Upper lobe of right lung (tissue), 1 donor: Measurements from ENCODE around the gene TTC34. TPM values are rescaled to one million over a fixed set of nuclear protein-coding genes. Genes with fewer than 3 reads are reported as not detected.
A peak's percentile ranks its signal among the peaks of the same experiment; 100 is the strongest.

Experiments
- ATAC-seq: fragments of 200-7000 bp; cut with Tn5 transposase; one replicate; pipeline ENCODE4 v1.9.1; 2020; ENCODE audit warnings: mild to moderate bottlenecking, moderate library complexity
- DNase-seq: peaks from one replicate; pipeline ENCODE4 v3.0.0-alpha.2; 2020
- H3K27ac ChIP-seq: fragments of 200-600 bp; one replicate; pipeline ENCODE4 v1.8.0; 2022
- H3K27me3 ChIP-seq: fragments of 200-600 bp; one replicate; pipeline ENCODE4 v1.8.0; 2022; ENCODE audit warnings: mild to moderate bottlenecking
- H3K36me3 ChIP-seq: fragments of 200-600 bp; one replicate; pipeline ENCODE4 v1.8.0; 2022
- H3K4me1 ChIP-seq: fragments of 200-600 bp; one replicate; pipeline ENCODE4 v1.8.0; 2022
- H3K4me3 ChIP-seq: fragments of 200-600 bp; one replicate; pipeline ENCODE4 v1.8.0; 2022; ENCODE audit warnings: mild to moderate bottlenecking
- H3K9me3 ChIP-seq: fragments of 200-600 bp; one replicate; pipeline ENCODE4 v1.8.0; 2022
- intact Hi-C: fragments of 100-400 bp; cut with DNase I; formaldehyde crosslinking; loops from one replicate; pipeline ENCODE4 v1.11.0; 2022
- total RNA-seq: library from RNA; stranded (reverse); fragmentation: NEBNext Ultra II Directional; extraction: Animal tissue kit (Norgen Biotek cat#: 25700); gene quantifications from one replicate; pipeline ENCODE4 v1.2.1, GENCODE V29; 2021
- TF ChIP-seq, protein P1 (sequence below): fragments of 200-600 bp; IDR thresholded peaks from one replicate; pipeline ENCODE4 v1.8.0; 2022; ENCODE audit warnings: antibody characterized with exemption
- donor health status: DM: no; HTN: yes; CAD: no; lungs with severe emphysema.

The TTC34 gene
- total RNA-seq, 1 donor from 2014 or later = 1.3 TPM

DNA sequence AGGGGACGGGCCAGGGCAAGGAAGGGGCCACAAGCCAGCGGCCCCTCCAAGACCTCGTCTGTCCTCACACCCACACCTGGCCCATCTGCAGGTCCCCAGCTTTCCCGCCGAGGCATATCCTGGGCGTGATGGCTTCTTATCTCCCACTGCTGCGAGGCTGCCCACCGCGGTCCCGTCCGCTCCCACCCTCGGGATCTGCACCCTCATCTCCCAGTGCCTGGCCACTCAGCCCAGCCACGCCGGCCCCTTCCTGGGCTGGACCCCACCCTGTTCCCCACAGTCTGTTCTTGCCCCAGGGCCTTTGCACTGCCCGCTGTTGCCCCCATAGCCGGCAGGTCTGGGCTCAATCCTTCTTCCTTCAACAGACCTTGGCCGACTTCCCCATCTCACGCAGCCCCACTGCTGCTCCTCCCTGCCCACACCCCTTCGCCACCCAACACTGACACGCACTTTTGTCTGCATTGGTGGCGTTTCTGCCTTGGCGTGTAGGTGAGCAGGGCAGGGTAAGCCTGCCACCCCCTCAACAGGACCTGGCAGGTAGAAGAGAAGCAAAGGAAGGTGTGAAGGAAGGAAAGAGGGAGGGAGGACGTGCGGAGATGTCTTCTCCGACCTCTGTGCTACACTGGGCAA lies 4.4 kb upstream of the TTC34 start:
- H3K36me3 ChIP-seq = no peaks in the 10 kb centered on the region
- no peak for ATAC-seq
- H3K9me3 ChIP-seq = no peaks in the 10 kb centered on the region
- H3K4me1 ChIP-seq = no peaks in the 10 kb centered on the region
- intact Hi-C loops = no loop called here
- DNase-seq = no peak
- H3K27ac ChIP-seq = no peak overlapping the region
- TF ChIP-seq, protein P1, sequence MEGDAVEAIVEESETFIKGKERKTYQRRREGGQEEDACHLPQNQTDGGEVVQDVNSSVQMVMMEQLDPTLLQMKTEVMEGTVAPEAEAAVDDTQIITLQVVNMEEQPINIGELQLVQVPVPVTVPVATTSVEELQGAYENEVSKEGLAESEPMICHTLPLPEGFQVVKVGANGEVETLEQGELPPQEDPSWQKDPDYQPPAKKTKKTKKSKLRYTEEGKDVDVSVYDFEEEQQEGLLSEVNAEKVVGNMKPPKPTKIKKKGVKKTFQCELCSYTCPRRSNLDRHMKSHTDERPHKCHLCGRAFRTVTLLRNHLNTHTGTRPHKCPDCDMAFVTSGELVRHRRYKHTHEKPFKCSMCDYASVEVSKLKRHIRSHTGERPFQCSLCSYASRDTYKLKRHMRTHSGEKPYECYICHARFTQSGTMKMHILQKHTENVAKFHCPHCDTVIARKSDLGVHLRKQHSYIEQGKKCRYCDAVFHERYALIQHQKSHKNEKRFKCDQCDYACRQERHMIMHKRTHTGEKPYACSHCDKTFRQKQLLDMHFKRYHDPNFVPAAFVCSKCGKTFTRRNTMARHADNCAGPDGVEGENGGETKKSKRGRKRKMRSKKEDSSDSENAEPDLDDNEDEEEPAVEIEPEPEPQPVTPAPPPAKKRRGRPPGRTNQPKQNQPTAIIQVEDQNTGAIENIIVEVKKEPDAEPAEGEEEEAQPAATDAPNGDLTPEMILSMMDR = no peak
- H3K27me3 ChIP-seq = peaks cover 27% of the 10 kb centered on the region
- no peak overlapping the region for H3K4me3 ChIP-seq

DNA sequence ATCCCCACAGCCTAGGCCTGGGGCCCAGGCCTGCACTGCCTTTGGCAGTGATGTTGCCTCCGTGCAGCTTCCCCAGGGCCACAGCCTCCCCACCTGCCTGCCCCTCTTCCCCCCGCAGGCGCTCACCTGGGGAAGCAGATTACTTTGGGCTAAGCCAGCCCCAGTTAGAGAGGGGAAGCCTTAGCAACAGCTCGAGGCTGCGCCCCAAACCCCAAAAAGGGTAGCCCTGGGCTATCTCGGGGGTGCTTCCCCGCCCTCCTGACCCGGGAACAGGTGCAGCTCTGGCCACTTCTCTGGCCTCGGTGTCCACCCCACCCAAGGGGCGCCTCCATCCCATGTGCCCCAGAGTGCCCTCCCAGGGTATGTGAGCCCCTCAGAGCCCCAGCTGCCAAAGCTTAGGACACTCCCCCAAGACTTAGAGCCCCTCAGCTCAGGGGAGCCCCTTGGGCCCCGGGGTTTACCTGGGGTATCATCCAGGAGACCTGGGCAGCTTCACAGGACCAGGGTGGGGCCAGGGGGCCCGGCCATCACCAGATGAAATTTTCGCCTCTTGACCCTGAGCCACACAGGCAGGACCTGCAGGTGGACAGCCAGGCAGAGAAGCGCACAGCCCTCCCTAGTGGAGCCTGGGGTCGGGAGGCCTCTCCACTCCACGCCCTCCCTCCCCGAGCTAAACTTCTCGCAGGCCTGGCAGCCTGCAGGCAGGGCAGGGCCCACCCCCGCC lies 3.3 kb upstream of the TTC34 start:
- Histone ChIP-seq H3K36me3 (no peaks in the 10 kb centered on the region), H3K27me3 (peaks cover 38% of the 10 kb centered on the region), H3K9me3 (no peaks in the 10 kb centered on the region), H3K27ac (no peak overlapping the region), H3K4me1 (no peaks in the 10 kb centered on the region), H3K4me3 (no peak overlapping the region)
- TF ChIP-seq, protein P1 = no peak
- DNase-seq = peak; percentile 53
- no peak for ATAC-seq
- intact Hi-C loops = no loop called here

DNA sequence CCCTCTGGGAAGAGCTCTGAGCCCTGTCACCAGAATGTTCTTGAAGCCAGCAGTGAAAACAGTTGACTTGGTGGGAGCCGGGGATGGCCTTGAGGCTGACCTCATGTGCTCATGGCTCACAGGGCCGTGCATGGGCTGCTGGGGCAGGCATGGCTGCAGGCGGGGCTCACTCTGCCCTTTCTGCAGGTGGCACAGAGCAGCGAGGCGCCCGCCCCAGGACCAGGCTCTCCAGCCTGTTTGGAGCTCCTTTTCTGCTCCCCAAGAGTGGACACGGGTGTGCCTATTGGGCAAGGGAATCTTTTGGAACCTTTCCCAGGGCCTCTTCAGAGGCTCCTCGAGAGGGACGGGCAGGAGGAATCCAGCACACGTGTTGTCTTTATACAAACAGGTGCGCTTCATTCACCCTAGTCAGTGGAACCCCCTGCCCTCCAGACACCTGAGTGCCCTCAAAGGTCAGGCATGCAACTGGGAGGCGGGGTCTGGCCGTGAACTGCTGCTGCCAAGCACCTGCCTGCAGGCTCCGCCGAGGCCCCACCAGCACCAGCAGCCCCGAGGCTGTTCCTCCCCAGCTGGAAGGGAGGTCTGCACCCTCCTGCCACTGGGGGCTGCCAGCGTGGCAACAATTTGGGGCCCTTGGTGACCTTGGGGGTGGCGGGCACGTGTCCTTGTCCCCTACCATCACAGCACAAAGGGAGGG lies 2.6 kb upstream of the TTC34 start:
- ATAC-seq (no peak), DNase-seq (peak; percentile 57)
- peaks cover 45% of the 10 kb centered on the region for H3K27me3 ChIP-seq
- TF ChIP-seq, protein P1 = no peak
- H3K36me3 ChIP-seq = no peaks in the 10 kb centered on the region
- intact Hi-C loops = no loop called here
- no peak overlapping the region for H3K27ac ChIP-seq
- H3K4me3 ChIP-seq = no peak overlapping the region
- no peaks in the 10 kb centered on the region for H3K4me1 ChIP-seq
- no peaks in the 10 kb centered on the region for H3K9me3 ChIP-seq

DNA sequence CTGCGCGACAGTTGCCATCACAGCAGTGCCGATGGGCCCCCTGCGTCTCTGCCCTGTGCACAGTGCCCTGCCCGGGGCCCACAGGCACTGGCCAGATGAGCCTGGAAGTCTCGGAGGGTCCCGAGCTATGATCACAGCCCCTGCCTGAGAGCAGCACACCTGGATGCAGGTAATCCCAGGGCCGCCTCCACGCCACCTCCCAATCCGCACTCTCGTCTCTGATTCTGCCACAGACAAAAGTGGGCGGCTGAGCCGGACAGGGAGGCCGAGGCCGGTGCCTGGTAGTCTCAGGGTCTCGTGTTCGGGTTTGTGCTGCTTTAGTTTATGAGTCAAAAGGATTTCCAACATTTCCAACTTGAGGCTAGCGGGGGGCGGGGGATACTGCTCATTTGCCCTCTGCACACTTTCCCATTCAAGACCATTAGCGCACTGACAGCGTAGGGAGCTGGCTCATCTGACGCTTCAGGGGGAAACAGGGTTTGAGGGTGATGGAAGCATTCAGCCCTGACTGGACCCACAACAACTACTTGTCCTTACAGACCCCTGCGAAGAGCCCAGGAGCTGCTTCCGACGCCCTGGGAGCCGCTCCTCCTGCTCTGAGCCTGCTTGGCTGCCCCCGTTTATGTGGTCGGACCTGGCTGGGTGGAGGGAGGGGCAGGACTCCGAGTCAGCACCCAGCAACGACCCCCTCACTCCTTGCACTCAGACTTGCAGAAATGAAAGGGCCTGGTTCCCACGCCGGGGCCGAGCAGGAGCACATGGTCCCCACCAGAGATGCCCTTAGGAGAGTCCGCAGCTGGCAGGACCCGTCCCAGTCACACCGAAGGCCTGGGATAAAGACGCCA lies 1.8 kb upstream of the TTC34 start:
- no peaks in the 10 kb centered on the region for H3K9me3 ChIP-seq
- intact Hi-C loops = no loop called here
- TF ChIP-seq, protein P1 = no peak
- no peaks in the 10 kb centered on the region for H3K36me3 ChIP-seq
- peak; percentile 56 for DNase-seq
- no peak for ATAC-seq
- no peak overlapping the region for H3K27ac ChIP-seq
- H3K4me1 ChIP-seq = no peaks in the 10 kb centered on the region
- no peak overlapping the region for H3K4me3 ChIP-seq
- peaks cover 47% of the 10 kb centered on the region for H3K27me3 ChIP-seq

DNA sequence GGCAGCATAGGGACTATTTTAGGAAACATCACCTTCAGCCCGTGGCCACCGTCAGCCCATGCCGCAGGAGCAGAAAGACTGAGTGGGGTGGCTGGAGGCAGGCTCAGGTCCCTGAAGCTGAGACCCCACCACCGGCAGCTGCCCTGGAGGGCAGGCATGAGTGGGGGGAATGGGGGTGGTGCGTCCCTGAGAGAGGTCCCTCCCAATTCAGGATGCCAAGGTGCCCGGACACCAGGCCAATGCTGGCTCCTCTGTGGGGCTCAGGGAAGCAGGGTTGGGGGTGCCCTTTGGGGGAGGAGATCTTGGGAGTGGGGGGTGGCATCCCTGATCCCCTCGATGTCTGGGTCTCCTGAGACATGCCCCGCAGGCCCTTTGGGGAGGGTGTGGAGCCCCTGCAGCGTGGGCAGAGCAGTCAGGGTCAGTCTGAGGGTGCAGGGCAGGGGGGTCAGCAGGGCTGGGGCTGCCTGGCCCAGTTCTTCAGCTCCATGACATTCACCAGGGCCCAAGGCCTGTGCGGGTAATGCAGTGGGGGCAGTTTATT lies 998 bp upstream of the TTC34 start:
- TF ChIP-seq, protein P1 = no peak
- Histone ChIP-seq H3K27me3 (peaks cover 47% of the 10 kb centered on the region), H3K36me3 (no peaks in the 10 kb centered on the region), H3K9me3 (no peaks in the 10 kb centered on the region), H3K4me1 (no peaks in the 10 kb centered on the region), H3K4me3 (no peak overlapping the region), H3K27ac (no peak overlapping the region)
- DNase-seq (peak; percentile 55), ATAC-seq (no peak)
- intact Hi-C loops = no loop called here
